ENCODE results near the gene CFAP45. TPM values are rescaled to one million over a fixed set of nuclear protein-coding genes. Genes with fewer than 3 reads are reported as not detected.

The CFAP45 gene
- total and polyA plus RNA-seq, 2 of the 8 experiments (the other 6 are each of a cell fraction or from before 2014, with no cell fraction given), result 0.05 TPM; not detected in 1

- Histone ChIP-seq H2BK20ac (ENCODE audit: low read length) (peak overlapping the region; percentile 6; the same call in 1 of the 2 replicates), H3K56ac (replicated peaks; ENCODE audit: insufficient read length, low read depth, low read length) (no peak overlapping the region), H3K18ac (ENCODE audit: extremely low read depth, low read length) (no peak overlapping the region; the same call in 1 of the 2 replicates), H3K4me3 (ENCODE audit: extremely low read depth in 1 of 4, insufficient read depth in 2 of 4, low read depth in 3 of 4, low read length in 4 of 4) (no peak overlapping the region), H3K79me2 (ENCODE audit: control insufficient read depth in 1 of 2, insufficient read depth in 2 of 2, low read length in 2 of 2) (0 out of 4 replicates have a peak, but pooled peaks cover 0 to 2% of the 10 kb centered on the region in 2 experiments), H4K20me1 (replicated peaks in 1 of 2; ENCODE audit: control insufficient read depth in 1 of 2, insufficient read depth in 2 of 2, low read length in 2 of 2) (no peaks in the 10 kb centered on the region), H2BK5ac (ENCODE audit: low read depth, low read length) (no peak overlapping the region; the same call in 1 of the 2 replicates), H4K8ac (ENCODE audit: extremely low read depth, insufficient read depth, low read length) (peak overlapping the region; percentile 81; the same call in 1 of the 2 replicates), H3K14ac (ENCODE audit: insufficient read length) (no peak overlapping the region), H3K4ac (replicated peaks; ENCODE audit: insufficient read length, low read depth, low read length) (peak overlapping the region; percentile 75), H3K79me1 (ENCODE audit: low read depth, low read length) (no peaks in the 10 kb centered on the region), H2AK5ac (ENCODE audit: low read depth, low read length) (peak overlapping the region; percentile 10; the same call in 1 of the 2 replicates), H2BK12ac (ENCODE audit: low read depth, low read length) (0 out of 2 replicates have a peak overlapping the region, but pooled peaks have one; percentile 52), H3K23me2 (ENCODE audit: low read depth, low read length) (no peaks in the 10 kb centered on the region), H3K4me1 (replicated peaks in 1 of 4; ENCODE audit: control insufficient read depth in 3 of 4, insufficient read depth in 4 of 4, low read length in 3 of 4) (peaks cover 9 to 23% (median 15%) of the 10 kb centered on the region in 4 experiments), H3K4me2 (ENCODE audit: insufficient read depth in 1 of 2, low read depth in 2 of 2, low read length in 2 of 2) (peak overlapping the region in 1 of 2 experiments; percentile 6; a peak in 1 of 4 replicates), H3K27me3 (replicated peaks in 1 of 4; ENCODE audit: control insufficient read depth in 3 of 4, extremely low read depth in 1 of 4, insufficient read depth in 3 of 4, low read length in 3 of 4) (no peaks in the 10 kb centered on the region), H3K27ac (ENCODE audit: low read depth, low read length) (peak overlapping the region; percentile 58), H2AFZ (ENCODE audit: low read length) (no peak overlapping the region), H2BK120ac (replicated peaks; ENCODE audit: low read depth, low read length) (no peak overlapping the region), H3K9ac (replicated peaks in 1 of 4; ENCODE audit: extremely low read depth in 1 of 4, low read depth in 3 of 4, low read length in 3 of 4) (peak overlapping the region in 2 of 4 experiments; percentile 42 to 48; a peak in 4 of 7 replicates), H3K23ac (ENCODE audit: insufficient read length) (no peak overlapping the region), H2BK15ac (ENCODE audit: low read length) (peak overlapping the region; percentile 65; the same call in 1 of the 2 replicates), H4K91ac (replicated peaks; ENCODE audit: insufficient read length, low read length) (no peak overlapping the region), H3K9me3 (ENCODE audit: insufficient read depth in 2 of 2, low read depth in 1 of 2, low read length in 1 of 2) (no peaks in the 10 kb centered on the region), H4K5ac (ENCODE audit: insufficient read length, low read depth, low read length) (no peak overlapping the region), H3K36me3 (ENCODE audit: control insufficient read depth in 2 of 4, insufficient read depth in 4 of 4, low read length in 3 of 4) (peaks cover 0 to 16% (median 2%) of the 10 kb centered on the region in 4 experiments; a peak in 4 of 8 replicates)
- ChIA-PET CTCF (ENCODE audit: partially characterized antibody) (interaction anchor here (0.6 to 7.5 kb wide), 15 partner anchors 7 to 126 kb away, joined by 3 to 43 read pairs (median 4); partner anchors contain the start of genes FCRL6 and IGSF9), POLR2A (ENCODE audit: partially characterized antibody) (interaction anchor here (1.1 to 3.0 kb wide), 4 partner anchors 8 to 114 kb away, joined by 3 to 14 read pairs (median 4); partner anchors contain the start of genes CFAP45 and TAGLN2)
- WGBS, 2 experiments (ENCODE audit: extremely low coverage in 1 of 2, insufficient coverage in 1 of 2, insufficient read length in 1 of 2, insufficient replicate concordance in 2 of 2, low coverage in 1 of 2, low lambda C conversion rate in 2 of 2, missing lambda C conversion rate in 1 of 2), result 73% methylated on average over 9 of the region's 9 CpGs; no CpG with 5 or more reads in 1 of the 2 experiments
- no peak for TF ChIP-seq RXRA (IDR thresholded peaks at IDR 0.05; ENCODE audit: insufficient read depth, low read depth, low read length)
- peak; percentile 23; the same call in 1 of the 2 replicates for TF ChIP-seq TEAD4 (IDR thresholded peaks at IDR 0.05; ENCODE audit: low read depth, low read length)
- TF ChIP-seq JUND (IDR thresholded peaks at IDR 0.05; ENCODE audit: low read length), result 0 out of 2 replicates have a peak, but pooled peaks have one; percentile 54
- TF ChIP-seq KDM4A (IDR thresholded peaks at IDR 0.05; ENCODE audit: low read depth, low read length, severe bottlenecking), result no peak
- no peak for TF ChIP-seq MAX (IDR thresholded peaks at IDR 0.05)
- DNase-seq (ENCODE audit: low read depth in 1 of 2, low spot score in 2 of 2) (no peak), FAIRE-seq (no peak)
Observed at GRCh38 chr1:159916242-159917051, 16.5 kb upstream of the CFAP45 start.

Measured in H1 (cell line).